Camera-type eye (tissue), 1 donor: Measurements from ENCODE around the gene MYO15A. TPM values are rescaled to one million over a fixed set of nuclear protein-coding genes. Genes with fewer than 3 reads are reported as not detected.

Experiments used
- total RNA-seq: library from RNA; depleted of rRNA; stranded (reverse); fragments of >200 nt; gene quantifications from one replicate; pipeline ENCODE4 v1.2.3, GENCODE V29; 2014

Gene MYO15A, protein sequence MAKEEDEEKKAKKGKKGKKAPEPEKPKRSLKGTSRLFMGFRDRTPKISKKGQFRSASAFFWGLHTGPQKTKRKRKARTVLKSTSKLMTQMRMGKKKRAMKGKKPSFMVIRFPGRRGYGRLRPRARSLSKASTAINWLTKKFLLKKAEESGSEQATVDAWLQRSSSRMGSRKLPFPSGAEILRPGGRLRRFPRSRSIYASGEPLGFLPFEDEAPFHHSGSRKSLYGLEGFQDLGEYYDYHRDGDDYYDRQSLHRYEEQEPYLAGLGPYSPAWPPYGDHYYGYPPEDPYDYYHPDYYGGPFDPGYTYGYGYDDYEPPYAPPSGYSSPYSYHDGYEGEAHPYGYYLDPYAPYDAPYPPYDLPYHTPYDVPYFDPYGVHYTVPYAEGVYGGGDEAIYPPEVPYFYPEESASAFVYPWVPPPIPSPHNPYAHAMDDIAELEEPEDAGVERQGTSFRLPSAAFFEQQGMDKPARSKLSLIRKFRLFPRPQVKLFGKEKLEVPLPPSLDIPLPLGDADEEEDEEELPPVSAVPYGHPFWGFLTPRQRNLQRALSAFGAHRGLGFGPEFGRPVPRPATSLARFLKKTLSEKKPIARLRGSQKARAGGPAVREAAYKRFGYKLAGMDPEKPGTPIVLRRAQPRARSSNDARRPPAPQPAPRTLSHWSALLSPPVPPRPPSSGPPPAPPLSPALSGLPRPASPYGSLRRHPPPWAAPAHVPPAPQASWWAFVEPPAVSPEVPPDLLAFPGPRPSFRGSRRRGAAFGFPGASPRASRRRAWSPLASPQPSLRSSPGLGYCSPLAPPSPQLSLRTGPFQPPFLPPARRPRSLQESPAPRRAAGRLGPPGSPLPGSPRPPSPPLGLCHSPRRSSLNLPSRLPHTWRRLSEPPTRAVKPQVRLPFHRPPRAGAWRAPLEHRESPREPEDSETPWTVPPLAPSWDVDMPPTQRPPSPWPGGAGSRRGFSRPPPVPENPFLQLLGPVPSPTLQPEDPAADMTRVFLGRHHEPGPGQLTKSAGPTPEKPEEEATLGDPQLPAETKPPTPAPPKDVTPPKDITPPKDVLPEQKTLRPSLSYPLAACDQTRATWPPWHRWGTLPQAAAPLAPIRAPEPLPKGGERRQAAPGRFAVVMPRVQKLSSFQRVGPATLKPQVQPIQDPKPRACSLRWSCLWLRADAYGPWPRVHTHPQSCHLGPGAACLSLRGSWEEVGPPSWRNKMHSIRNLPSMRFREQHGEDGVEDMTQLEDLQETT (N-terminal part only)
- 1.4 TPM for total RNA-seq

DNA sequence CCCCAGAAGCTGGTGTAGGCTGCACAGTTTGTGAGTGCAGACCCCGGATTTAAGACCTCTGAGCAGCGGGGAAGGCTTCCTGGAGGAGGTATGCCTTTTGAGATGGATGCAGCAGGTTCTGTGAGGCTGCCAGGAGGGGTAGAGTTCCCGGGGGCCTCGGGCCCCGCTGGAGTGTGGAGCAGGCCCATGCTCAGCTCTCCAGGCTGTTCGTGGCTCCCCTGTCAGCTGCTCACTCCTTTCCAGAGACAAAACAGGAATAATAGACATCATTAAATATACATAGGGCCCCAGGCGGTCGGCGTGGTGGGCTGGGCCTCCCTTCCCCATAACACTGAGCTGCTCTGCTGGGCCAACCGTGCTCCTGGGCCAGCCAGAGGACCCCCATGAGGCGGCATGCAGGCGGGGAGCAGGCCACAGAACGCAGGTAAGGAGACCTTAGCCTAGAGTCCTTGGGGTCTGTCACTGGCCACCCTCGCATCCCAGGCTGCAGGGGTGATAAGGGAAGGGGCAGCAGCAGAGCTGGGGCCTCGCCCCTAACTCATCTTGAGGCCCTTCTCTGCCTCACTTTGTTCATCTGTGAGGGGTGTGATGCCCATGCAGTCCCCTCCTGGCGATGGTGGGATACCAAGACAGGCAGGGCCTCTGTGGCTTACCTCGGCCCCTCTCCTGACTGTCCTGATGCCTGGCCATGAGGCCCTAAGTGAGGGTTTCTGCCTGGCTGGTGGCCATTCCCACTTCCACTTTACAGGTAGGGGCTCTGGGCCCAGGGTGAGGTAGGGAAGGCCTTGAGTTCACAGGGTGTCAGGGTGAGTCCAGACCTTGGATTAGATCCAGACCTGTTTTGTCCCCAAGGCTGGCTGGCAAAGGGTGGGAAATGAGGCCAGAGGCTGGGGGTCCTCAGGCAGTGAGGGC lies at the start of gene MYO15A:
Gene MYO15A (plus strand): TSS at position 356 of the 912 bp plus-strand sequence. CDS start 10,045 bp downstream, outside the sequence.

DNA sequence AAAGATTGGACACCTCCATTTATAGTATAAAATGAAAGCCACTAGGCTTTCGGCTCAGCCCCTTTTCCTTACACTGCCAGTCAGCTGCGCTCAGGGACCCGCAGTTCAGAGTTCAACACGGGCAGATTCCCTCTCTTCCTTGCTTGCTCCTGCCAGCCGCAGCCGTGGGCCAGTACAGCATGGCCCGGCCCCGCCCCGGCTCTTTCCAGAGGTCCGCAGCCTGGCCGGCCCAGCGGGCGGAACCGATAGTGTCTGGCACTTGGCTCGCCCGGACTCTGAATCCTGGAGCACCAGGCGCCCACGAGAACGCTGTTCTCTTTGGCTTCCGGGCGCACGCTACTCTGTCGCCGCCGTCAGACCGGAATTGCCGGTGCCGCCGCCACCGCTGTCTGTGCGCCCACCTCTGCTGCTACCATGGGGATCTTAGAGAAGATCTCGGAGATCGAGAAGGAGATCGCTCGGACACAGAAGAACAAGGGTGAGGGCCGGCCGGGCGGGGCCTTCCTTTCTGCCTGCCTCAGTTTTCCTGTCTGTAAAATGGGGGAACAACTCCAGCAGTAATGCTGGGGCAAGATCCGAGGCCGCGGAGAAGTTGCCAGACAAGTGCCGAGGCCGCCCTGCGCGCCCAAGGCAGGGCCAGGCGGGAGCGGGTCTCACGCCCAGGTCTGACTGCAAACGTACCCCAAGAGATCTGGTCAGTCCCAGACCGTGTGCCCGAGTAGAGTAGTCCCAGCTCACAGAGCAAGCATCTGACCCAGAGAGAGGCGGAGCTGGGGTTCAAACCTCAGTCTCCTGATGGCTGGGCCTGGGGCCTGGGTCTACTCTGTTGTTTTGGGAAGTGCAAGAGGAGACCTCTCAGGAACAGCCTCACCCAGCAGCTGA lies 20.7 kb upstream of the MYO15A start, which contains the start of gene DRG2:
Gene DRG2 (plus strand): TSS at position 339 of the 882 bp plus-strand sequence. CDS start 76 bp downstream, at position 415.

DNA sequence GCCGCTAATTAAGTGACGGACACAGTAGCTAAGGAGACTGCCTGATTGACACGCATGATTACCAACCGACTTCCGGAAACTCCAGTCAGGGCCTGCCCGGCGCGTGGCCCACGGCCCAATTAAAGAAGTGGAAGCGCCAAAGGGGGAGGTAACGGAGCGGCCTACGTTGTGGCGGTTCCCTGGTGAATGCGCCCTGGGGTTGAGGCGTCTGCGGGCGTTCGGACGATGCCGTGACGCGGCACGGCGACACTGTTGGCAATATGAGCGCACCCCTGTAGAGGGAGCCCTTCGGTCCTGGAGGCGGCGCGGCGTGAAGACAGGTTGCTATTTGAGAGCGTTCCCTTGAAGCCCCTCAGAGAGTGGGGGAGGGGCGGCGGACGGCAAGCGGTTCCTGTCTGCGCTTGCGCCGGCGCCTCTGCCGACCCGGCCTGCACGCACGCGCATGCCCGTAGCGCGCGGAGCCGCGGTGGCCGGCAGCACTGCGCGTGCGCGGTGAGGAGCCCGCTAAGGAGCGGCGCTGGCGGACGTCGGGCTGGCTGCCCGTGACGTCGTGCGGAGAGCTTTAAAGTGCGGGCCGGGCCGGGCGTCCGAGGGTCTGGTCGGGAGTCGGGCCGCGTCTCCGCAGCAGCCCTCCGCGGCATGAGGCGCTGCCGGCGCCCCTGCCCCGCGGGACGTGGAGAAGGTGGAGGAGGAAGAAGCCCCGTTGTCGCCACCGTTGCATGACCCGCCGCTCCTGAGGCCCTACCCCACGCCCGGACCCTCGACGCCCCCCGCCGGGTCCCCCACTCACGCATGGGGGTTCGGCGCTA lies 75.0 kb downstream of the MYO15A start, which contains the start of gene ALKBH5:
Gene ALKBH5 (plus strand): TSS at position 495 of the 809 bp plus-strand sequence. CDS start 416 bp downstream, outside the sequence.

DNA sequence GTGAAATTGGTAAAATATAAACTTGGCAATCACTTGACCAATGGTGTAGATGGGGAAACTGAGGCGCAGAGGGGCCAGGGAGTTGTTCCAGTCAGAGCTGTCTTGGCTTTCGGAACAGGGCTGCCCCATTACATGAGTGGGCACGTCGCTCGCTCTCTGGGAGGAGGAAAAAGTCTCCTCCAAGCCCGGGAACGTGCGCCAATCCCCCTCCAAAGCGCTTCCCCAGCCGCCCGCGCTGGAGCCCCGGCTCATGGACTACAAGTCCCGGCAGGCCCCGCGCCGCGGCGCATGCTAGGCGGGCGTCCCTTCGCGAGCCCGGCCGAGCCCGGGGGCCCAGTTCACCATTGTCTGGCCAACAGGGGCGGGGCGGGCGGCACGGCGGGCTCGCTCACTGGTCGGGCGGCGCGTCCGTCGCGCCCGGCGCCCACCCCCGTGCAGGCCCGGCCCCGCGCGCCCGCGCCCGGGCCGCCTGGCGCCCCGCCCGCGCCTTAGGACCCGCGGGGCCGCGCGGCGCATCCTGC lies 116.6 kb downstream of the MYO15A start, which contains the start of gene LLGL1:
Gene LLGL1 (plus strand): TSS at position 515 of the 521 bp plus-strand sequence. CDS start 48 bp downstream, outside the sequence.

Other genes with a start within 250 kb of the MYO15A start
- 54.0 TPM for gene TOM1L2, start 136.4 kb upstream of the MYO15A start, total RNA-seq
- gene DRC3, start 135.9 kb upstream of the MYO15A start, total RNA-seq, result 13.9 TPM
- gene ATPAF2, start 69.6 kb upstream of the MYO15A start, total RNA-seq, result 31.6 TPM
- gene GID4, start 69.3 kb upstream of the MYO15A start, total RNA-seq, result 10.7 TPM
- gene DRG2, start 20.8 kb upstream of the MYO15A start, total RNA-seq, result 36.7 TPM
- 115 TPM for gene ALKBH5, start 75.1 kb downstream of the MYO15A start, total RNA-seq
- 52.7 TPM for gene LLGL1, start 116.9 kb downstream of the MYO15A start, total RNA-seq
- gene FLII, start 150.0 kb downstream of the MYO15A start, total RNA-seq, result 113 TPM
- gene MIEF2, start 151.9 kb downstream of the MYO15A start, total RNA-seq, result 46.4 TPM
- 62.1 TPM for gene TOP3A, start 206.2 kb downstream of the MYO15A start, total RNA-seq
- gene SMCR8, start 206.5 kb downstream of the MYO15A start, total RNA-seq, result 21.5 TPM